Panc1 (cell line): Measurements from ENCODE around the gene HTRA2. TPM values are rescaled to one million over a fixed set of nuclear protein-coding genes. Genes with fewer than 3 reads are reported as not detected.
A peak's percentile ranks its signal among the peaks of the same experiment; 100 is the strongest.

ENCODE experiments used
- ATAC-seq: fragments of 200-7000 bp; cut with Tn5 transposase; 2 replicates; pipeline ENCODE4 v1.9.1; 2020; ENCODE audit warnings: mild to moderate bottlenecking, moderate library complexity
- BruUV-seq: library from RNA; stranded (reverse); fragments of 400-500 nt; replicated peaks from 2 replicates; lab custom pipeline; 2021; lab: Mats Ljungman, UMichigan
- CTCF ChIA-PET: fragments of 300-600 bp; sonication (Branson Sonifier 250); formaldehyde crosslinking; loops from one replicate; lab custom pipeline; 2022; ENCODE audit warnings: antibody characterized with exemption; lab: Charles Lee
- POLR2A ChIA-PET: fragments of 300-600 bp; sonication (Branson Sonifier 250); formaldehyde crosslinking; loops from one replicate; lab custom pipeline; 2022; ENCODE audit warnings: antibody characterized with exemption; lab: Charles Lee
- DNase-seq: peaks from one replicate; pipeline ENCODE4 v3.0.0-alpha.2; 2010; ENCODE audit warnings: low read depth, low spot score
- H3K27ac ChIP-seq: 2 replicates; pipeline ENCODE4 v1.5.1; 2011; ENCODE audit warnings: mild to moderate bottlenecking, low read length, inconsistent platforms
- H3K27me3 ChIP-seq: fragments of 200-500 bp; sonication (Bioruptor generic); 2 replicates; pipeline ENCODE4 v1.6.0; 2014; ENCODE audit warnings: low read length, inconsistent platforms; ENCODE audit not compliant: control insufficient read depth, insufficient read depth
- H3K36me3 ChIP-seq: fragments of 200-500 bp; sonication (Bioruptor generic); 2 replicates; pipeline ENCODE4 v1.5.1; 2014; ENCODE audit warnings: inconsistent platforms, mild to moderate bottlenecking, low read length, moderate library complexity; ENCODE audit not compliant: control insufficient read depth, insufficient read depth
- H3K4me1 ChIP-seq: 2 replicates; pipeline ENCODE4 v1.5.1; 2011; ENCODE audit warnings: inconsistent platforms, mild to moderate bottlenecking, low read length, moderate library complexity; ENCODE audit not compliant: control insufficient read depth, insufficient read depth
- H3K4me3 ChIP-seq, 2 experiments: 2 replicates each; pipeline ENCODE4 v1.5.1; 2011 to 2012; ENCODE audit warnings: low read depth in 2 of 2, low read length in 2 of 2, mild to moderate bottlenecking in 2 of 2, inconsistent platforms in 1 of 2, moderate library complexity in 1 of 2
- H3K9me3 ChIP-seq: fragments of 200-500 bp; sonication (Bioruptor generic); 2 replicates; pipeline ENCODE4 v1.5.1; 2014; ENCODE audit warnings: low read depth, mild to moderate bottlenecking, inconsistent platforms, low read length, moderate library complexity; ENCODE audit not compliant: control insufficient read depth, insufficient read depth
- POLR2AphosphoS5 ChIP-seq: IDR thresholded peaks from 2 replicates; pipeline ENCODE4 v1.6.1; 2012; ENCODE audit warnings: mild to moderate bottlenecking, low read depth, low read length, moderate library complexity
- SIN3A ChIP-seq: IDR thresholded peaks from 2 replicates; pipeline ENCODE4 v1.6.1; 2012; ENCODE audit warnings: low read depth, mild to moderate bottlenecking, low read length, moderate library complexity, borderline replicate concordance; ENCODE audit not compliant: insufficient read depth
- TCF7L2 ChIP-seq: IDR thresholded peaks from 2 replicates; pipeline ENCODE4 v1.6.1; 2011; ENCODE audit warnings: mild to moderate bottlenecking, low read depth, low read length, inconsistent platforms
- in situ Hi-C: cut with HindIII; loops from 2 replicates; pipeline ENCODE4 v1.10.0; 2016; ENCODE audit warnings: low sequenced_read_pairs, low pct_unique_long_range_greater_than_20kb
- intact Hi-C: fragments of 100-400 bp; cut with micrococcal nuclease; formaldehyde crosslinking; loops from one replicate; pipeline ENCODE4 v1.10.0; 2022; ENCODE audit not compliant: unreplicated experiment
- total RNA-seq: library from RNA; stranded (reverse); gene quantifications from one replicate; pipeline ENCODE4 v1.2.1, GENCODE V29; 2021; ENCODE audit not compliant: unreplicated experiment
- TF ChIP-seq, protein P1 (sequence below): fragments of 450-650 bp; IDR thresholded peaks from 2 replicates; pipeline ENCODE4 v1.5.1; 2017; ENCODE audit warnings: mild to moderate bottlenecking
- TF ChIP-seq, protein P2 (sequence below), 2 experiments: IDR thresholded peaks; 2 replicates each; pipeline ENCODE4 v1.6.1; 2011 to 2012; ENCODE audit warnings: low read depth in 2 of 2, control low read depth in 1 of 2, low read length in 1 of 2, mild to moderate bottlenecking in 1 of 2, moderate library complexity in 1 of 2; ENCODE audit not compliant: insufficient read depth in 1 of 2

Gene HTRA2
- total RNA-seq, 1 experiment from 2014 or later: 21.2 TPM

- TF ChIP-seq, protein P1, sequence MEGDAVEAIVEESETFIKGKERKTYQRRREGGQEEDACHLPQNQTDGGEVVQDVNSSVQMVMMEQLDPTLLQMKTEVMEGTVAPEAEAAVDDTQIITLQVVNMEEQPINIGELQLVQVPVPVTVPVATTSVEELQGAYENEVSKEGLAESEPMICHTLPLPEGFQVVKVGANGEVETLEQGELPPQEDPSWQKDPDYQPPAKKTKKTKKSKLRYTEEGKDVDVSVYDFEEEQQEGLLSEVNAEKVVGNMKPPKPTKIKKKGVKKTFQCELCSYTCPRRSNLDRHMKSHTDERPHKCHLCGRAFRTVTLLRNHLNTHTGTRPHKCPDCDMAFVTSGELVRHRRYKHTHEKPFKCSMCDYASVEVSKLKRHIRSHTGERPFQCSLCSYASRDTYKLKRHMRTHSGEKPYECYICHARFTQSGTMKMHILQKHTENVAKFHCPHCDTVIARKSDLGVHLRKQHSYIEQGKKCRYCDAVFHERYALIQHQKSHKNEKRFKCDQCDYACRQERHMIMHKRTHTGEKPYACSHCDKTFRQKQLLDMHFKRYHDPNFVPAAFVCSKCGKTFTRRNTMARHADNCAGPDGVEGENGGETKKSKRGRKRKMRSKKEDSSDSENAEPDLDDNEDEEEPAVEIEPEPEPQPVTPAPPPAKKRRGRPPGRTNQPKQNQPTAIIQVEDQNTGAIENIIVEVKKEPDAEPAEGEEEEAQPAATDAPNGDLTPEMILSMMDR: no peak
- no peak for TF ChIP-seq TCF7L2
- TF ChIP-seq, protein P2, sequence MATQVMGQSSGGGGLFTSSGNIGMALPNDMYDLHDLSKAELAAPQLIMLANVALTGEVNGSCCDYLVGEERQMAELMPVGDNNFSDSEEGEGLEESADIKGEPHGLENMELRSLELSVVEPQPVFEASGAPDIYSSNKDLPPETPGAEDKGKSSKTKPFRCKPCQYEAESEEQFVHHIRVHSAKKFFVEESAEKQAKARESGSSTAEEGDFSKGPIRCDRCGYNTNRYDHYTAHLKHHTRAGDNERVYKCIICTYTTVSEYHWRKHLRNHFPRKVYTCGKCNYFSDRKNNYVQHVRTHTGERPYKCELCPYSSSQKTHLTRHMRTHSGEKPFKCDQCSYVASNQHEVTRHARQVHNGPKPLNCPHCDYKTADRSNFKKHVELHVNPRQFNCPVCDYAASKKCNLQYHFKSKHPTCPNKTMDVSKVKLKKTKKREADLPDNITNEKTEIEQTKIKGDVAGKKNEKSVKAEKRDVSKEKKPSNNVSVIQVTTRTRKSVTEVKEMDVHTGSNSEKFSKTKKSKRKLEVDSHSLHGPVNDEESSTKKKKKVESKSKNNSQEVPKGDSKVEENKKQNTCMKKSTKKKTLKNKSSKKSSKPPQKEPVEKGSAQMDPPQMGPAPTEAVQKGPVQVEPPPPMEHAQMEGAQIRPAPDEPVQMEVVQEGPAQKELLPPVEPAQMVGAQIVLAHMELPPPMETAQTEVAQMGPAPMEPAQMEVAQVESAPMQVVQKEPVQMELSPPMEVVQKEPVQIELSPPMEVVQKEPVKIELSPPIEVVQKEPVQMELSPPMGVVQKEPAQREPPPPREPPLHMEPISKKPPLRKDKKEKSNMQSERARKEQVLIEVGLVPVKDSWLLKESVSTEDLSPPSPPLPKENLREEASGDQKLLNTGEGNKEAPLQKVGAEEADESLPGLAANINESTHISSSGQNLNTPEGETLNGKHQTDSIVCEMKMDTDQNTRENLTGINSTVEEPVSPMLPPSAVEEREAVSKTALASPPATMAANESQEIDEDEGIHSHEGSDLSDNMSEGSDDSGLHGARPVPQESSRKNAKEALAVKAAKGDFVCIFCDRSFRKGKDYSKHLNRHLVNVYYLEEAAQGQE (IDR thresholded peaks at IDR 0.05; ENCODE audit: insufficient read depth in 1 of 2, low read depth in 2 of 2, low read length in 1 of 2): no peak
- TF ChIP-seq SIN3A: no peak
- no peak for TF ChIP-seq POLR2AphosphoS5
- TSS peak; percentile 81 for BruUV-seq
- ATAC-seq (no peak), DNase-seq (no peak)
- ChIA-PET POLR2A (interaction anchor here (1.0 kb wide), 1 partner anchor 46 kb away, joined by 3 read pairs; no protein-coding TSS in a partner anchor), CTCF (interaction anchor here (0.7 to 0.9 kb wide), 2 partner anchors 25 to 46 kb away, joined by 4 to 11 read pairs; partner anchors contain the start of genes AUP1 and HTRA2)
- peaks cover 4% of the 10 kb centered on the region for H3K36me3 ChIP-seq
- no peaks in the 10 kb centered on the region for H3K27me3 ChIP-seq
- H3K4me3 ChIP-seq: peak overlapping the region; percentile 86 to 94
- no peaks in the 10 kb centered on the region for H3K9me3 ChIP-seq
- H3K4me1 ChIP-seq: peaks cover 51% of the 10 kb centered on the region
- intact Hi-C loops (loop anchor here (10.0 kb wide), 1 partner anchor 80 kb away; no protein-coding TSS in a partner anchor), in situ Hi-C loops (no loop called here)
- H3K27ac ChIP-seq: peak overlapping the region; percentile 98
These were observed 25.1 kb upstream of the HTRA2 start for GRCh38 chr2:74504591-74504990.

DNA sequence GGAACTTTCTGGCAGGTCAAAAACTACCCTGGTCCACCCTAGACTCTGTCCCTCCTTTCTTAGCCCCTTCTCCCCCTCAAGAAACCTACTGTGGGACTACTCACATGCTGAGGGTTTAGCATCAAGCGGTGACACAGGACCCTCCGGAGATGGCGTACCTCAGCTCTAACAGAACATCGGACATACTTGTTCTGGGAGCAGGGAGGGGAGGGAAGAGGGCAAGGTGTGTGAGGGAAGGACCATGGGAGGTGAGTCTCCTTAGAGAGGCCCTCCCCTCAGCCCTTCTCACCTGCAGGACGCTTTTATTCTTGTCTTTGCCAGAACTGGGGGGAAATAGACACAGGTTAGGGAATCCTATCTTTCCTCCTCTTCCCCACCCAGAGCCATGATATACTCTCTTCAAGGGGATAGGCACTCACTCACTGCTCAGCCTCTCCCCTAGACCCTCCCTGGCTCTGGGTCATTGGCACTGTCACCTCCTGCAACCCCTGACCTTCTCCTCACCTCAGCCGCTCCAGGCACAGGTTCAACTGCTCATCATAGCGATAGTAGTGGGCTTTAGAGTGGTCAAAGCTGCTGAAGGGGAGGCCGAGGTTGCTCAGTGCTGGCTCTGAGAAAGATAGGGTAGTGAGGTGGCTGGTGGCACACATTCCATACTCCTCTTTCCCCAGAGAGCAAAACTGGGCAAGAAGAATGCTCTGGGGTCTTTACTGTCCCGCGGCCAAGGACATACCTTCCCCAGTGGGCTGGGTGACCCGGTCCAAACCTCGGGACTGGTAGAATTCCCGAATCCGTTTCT lies 24.1 kb upstream of the HTRA2 start:
- no TSS peak for BruUV-seq
- CTCF ChIA-PET: no interaction called here
- POLR2A ChIA-PET: no interaction called here
- Histone ChIP-seq H3K9me3 (no peaks in the 10 kb centered on the region), H3K4me1 (peaks cover 41% of the 10 kb centered on the region), H3K36me3 (peaks cover 4% of the 10 kb centered on the region), H3K4me3 (peak overlapping the region; percentile 86 to 94), H3K27ac (peak overlapping the region; percentile 98), H3K27me3 (no peaks in the 10 kb centered on the region)
- no peak for ATAC-seq
- in situ Hi-C loops (no loop called here), intact Hi-C loops (loop anchor here (10.0 kb wide), 1 partner anchor 79 kb away; no protein-coding TSS in a partner anchor)
- DNase-seq: no peak
- no peak for TF ChIP-seq POLR2AphosphoS5
